ENCODE results near the gene ELK3.

ELK3 gene

DNA sequence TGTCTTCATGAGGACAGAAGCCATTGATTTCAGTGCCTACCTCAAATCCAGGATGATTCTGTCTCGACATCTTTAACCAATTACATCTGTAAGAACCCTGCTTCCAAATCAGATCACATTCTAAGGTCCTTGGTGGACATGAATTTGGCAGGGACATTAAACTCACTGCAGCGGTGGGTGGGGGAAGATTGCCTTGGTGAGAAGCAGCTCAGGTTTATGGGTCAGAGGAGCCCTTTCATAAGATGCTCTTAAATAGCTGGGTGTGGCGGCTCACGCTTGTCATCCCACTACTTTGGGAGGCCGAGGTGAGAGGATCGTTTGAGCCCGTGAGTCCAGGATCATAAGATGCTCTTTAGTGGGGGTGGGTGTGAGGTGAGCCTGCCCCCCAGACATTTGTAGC lies 42.9 kb downstream of the ELK3 start:
- DNase-seq: no peak

- no peak for DNase-seq
Measured at GRCh38 chr12:96237465-96238077, 43.4 kb downstream of the ELK3 start.

GRCh38 chr12:96238336-96239047 lies 44.3 kb downstream of the ELK3 start:
- no peak for DNase-seq

DNA sequence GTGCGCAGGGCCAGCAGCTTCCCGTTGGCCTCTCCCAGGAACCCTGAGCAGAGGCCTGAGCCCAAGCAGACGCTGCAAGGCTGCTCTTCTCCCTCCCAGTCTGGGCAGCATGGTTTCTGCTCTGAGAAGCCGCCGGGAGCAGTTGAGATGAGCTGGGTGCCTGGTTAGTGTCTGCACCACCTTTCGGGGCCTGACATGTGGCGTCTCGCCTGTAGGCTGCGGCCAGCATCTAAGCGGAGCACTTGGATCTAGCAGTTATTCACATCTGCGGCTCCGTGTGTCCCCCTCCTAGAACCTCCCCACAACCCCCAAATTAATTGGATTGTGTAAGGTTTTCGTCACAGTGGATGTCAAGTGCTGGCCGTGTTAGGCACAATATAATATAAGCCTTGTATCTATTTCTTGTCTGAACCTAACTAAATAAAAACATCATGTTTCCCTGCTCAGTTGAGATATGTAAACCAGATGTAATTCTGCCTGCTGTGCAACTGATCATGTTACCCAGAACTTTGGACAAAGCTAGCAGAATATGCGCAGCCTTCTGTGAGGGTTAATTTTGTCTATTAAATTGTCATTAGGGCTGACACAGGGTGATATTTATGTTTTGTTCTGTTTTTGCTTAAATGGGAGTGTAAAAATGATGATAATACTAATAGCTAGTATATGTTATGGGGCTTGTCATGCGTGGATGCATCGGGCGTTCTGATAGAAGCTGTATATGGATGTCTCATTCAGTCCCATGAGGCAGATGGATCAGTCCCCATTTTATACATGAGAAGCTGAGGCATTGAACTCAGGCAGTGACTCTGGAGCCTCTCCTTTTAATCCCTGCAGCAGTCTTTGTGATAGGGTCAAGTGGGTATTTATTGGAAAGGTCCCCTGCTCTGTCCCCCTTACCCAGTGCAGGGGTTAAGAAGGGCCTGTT lies 45.8 kb downstream of the ELK3 start:
- DNase-seq: no peak

- no peak for DNase-seq
Measured at GRCh38 chr12:96240656-96241055, 46.5 kb downstream of the ELK3 start.

GRCh38 chr12:96241431-96241830 lies 47.3 kb downstream of the ELK3 start:
- DNase-seq: no peak

DNA sequence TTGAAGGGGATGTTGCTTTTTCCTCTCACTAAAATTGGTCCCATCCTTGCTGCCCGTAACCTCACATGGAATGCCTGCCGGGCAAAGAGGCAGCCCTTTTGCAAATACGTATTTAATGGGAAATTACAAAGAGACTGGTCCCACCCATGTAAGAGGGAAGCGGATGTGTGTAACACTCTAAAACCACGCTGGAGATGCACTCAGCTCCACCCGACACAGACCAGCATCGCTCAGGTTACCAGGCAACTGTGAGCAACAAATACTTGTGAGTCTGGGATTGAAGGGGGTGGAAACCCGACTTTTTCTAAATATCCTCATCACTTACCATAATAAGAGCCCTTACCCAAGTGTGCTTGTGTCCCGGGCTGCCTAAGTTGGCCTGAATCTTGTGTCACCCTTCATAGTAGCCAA lies 47.7 kb downstream of the ELK3 start:
- no peak for DNase-seq

- no peak for DNase-seq
Measured at GRCh38 chr12:96242597-96242996, 48.4 kb downstream of the ELK3 start.

DNA sequence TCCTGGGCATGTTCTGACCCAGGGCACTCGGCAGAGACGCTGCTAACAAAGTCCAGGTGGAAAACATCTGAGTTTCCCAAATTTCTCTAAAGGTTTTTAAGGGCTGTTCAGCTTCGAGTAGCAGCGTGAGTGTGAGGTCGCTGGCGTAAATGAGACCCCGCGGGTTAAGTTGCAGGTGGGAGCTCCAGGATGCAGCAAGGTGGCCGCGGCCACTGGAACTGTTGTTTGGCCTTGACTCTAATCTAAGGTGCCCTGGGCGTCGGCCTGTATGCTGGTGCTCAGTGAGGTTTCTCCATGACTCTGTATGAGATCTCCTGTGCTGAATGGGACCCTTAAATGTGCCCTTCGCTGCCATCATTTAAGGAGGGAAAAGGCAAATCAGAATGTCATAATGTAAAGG lies 50.7 kb downstream of the ELK3 start:
- no peak for DNase-seq

DNA sequence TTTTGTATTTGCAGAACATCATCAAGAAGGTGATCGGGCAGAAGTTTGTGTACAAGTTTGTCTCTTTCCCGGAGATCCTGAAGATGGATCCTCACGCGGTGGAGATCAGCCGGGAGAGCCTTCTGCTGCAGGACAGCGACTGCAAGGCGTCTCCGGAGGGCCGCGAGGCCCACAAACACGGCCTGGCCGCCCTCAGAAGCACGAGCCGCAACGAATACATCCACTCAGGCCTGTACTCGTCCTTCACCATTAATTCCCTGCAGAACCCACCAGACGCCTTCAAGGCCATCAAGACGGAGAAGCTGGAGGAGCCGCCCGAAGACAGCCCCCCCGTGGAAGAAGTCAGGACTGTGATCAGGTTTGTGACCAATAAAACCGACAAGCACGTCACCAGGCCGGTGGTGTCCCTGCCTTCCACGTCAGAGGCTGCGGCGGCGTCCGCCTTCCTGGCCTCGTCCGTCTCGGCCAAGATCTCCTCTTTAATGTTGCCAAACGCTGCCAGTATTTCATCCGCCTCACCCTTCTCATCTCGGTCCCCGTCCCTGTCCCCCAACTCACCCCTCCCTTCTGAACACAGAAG lies 52.8 kb downstream of the ELK3 start:
- no peak for DNase-seq

DNA sequence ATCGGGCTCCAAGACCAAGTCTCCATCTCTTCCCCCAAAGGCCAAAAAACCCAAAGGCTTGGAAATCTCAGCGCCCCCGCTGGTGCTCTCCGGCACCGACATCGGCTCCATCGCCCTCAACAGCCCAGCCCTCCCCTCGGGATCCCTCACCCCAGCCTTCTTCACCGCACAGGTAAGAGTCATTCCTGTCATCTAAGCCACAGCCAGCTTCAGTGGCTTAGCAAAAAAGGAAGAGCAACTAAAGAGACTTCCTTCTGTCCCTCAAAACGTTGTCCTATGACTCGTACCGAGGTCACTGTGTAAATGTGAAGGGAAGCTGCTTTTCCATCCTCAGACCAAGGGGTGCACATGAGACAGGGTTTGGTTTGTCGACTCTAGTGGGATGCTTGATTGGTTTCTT lies 53.4 kb downstream of the ELK3 start:
- no peak for DNase-seq

GRCh38 chr12:96248136-96248931 lies 54.2 kb downstream of the ELK3 start:
- DNase-seq: peak; percentile 50

- peak; percentile 42 for DNase-seq
Measured at GRCh38 chr12:96249196-96250118, 55.3 kb downstream of the ELK3 start.

GRCh38 chr12:96250119-96250685 lies 56.0 kb downstream of the ELK3 start:
- DNase-seq: no peak

DNA sequence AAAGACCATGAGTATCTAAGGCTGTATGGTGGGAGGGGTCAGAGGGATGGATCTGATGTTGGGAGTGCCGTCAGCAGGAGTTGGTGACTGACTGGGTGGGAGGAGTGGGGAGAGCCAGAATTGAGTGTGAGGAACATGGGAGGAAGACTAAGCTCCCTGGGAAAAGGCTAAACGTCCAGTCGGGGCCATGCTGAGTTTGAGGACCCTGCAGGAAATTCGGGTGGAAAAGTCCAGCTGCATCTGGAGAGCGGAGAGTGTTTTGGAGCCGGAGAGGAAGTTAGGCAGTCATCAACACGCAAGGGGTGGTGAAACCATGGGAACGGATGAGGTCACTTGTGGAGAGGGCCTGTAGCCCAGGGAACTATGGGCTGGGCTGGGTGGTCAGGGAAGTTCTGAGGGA lies 60.9 kb downstream of the ELK3 start:
- DNase-seq: no peak

DNA sequence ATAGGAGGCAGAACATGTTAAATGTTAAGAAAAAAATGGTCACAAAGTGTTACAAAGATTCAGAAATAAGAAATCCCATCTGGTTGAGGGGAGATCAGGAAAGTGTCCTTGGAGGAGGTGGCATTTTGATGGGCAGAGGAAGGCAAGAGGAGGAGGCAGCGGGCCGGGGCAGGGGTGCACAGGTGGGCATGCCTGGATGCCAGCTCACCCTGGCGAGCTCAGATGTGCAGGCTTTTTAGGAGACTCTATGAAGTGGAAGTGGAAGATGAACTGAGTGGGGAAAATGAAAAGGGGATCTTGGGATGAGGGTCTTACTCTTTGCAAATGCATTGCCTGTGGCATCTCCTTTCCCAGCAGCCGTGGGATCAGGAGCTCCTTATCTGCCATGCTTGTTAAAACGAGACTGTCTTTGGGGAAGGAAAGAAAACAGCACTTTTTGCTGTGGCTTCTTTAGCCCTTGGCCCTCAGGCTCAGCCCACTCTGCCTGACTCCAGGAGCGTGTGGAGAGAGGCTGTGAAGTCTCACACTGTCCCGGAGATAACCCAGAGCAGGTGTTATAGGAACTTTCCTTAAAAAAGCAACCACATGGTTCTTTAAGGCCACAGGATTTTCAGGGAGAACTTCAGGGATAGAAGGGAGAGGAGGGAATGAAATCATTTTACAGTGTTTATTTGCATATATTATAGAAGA lies 62.6 kb downstream of the ELK3 start:
- DNase-seq: no peak

GRCh38 chr12:96257550-96258103 lies 63.5 kb downstream of the ELK3 start:
- DNase-seq: no peak

DNA sequence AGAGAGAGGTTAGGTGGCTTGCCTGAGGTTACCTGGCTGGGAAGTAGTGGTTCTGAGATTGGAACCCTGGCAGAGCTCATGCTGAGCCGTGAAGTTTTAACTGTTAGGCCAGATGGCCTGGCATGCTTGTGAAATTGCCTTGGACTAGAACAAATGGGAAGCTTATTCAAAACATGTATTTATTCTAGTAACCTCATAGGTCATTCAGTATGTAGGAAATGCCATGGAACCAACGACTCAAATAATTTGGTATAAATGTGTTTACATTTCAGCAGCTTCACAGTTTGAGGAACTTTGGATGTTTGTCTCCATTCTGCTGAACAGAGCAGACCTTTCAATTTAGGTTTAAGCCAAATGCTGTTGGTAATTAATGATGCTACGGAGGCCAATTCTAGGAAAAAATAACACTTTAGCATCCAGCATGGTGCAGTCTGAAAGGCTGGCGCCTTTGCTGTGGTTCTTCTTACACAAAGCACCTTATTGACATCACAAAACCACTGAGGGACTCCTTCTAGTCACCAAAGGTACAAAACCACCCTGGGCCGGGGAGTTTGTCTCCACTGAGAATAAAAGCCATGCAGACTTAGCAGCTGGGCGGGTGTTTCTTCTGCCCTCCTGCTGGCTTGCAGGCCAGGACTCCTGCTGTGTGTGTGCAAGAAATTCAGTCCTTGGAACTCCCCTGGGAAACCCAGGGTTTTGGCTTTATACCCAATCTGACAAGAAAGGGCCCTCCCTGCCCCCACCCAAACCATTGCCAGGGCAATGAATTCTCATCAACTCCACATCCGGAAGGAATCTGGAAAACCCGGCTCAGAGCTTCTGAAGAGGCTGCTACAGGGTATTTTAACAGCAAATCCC lies 64.2 kb downstream of the ELK3 start:
- peak; percentile 87 for DNase-seq

GRCh38 chr12:96260231-96260630 lies 66.1 kb downstream of the ELK3 start:
- no peak for DNase-seq
